Suprapubic skin (tissue), 4 donors: ENCODE measurements around the gene RPA1. TPM values are rescaled to one million over a fixed set of nuclear protein-coding genes. Genes with fewer than 3 reads are reported as not detected.
A peak's percentile ranks its signal among the peaks of the same experiment; 100 is the strongest.

Experiments used
- DNase-seq, 2 donors: peaks; one replicate each; pipeline ENCODE4 v3.0.0-alpha.2; 2019; ENCODE audit warnings: low spot score in 2 of 2
- H3K27ac ChIP-seq: fragments of 200-600 bp; sonication (generic); one replicate; pipeline ENCODE4 v1.5.1; 2019
- H3K27me3 ChIP-seq: fragments of 200-600 bp; sonication (generic); one replicate; pipeline ENCODE4 v1.5.1; 2019
- H3K36me3 ChIP-seq: fragments of 200-600 bp; sonication (generic); one replicate; pipeline ENCODE4 v1.5.1; 2019
- H3K4me1 ChIP-seq: fragments of 200-600 bp; sonication (generic); one replicate; pipeline ENCODE4 v1.5.1; 2019
- H3K4me3 ChIP-seq: fragments of 200-600 bp; sonication (generic); one replicate; pipeline ENCODE4 v1.5.1; 2019; ENCODE audit warnings: mild to moderate bottlenecking
- H3K9me3 ChIP-seq: fragments of 200-600 bp; sonication (generic); one replicate; pipeline ENCODE4 v1.5.1; 2019
- EP300 ChIP-seq: sonication (generic); formaldehyde crosslinking; IDR thresholded peaks from one replicate; pipeline ENCODE4 v1.6.1; 2017; ENCODE audit warnings: antibody characterized with exemption
- POLR2A ChIP-seq, 2 donors: fragments of 450-650 bp; IDR thresholded peaks; one replicate each; pipeline ENCODE4 v1.6.1; 2017; ENCODE audit warnings: antibody characterized with exemption in 2 of 2, mild to moderate bottlenecking in 2 of 2, moderate library complexity in 2 of 2
- POLR2AphosphoS5 ChIP-seq, 3 donors: sonication (generic); formaldehyde crosslinking; IDR thresholded peaks; one replicate each; pipeline ENCODE4 v1.6.1; 2017; ENCODE audit warnings: antibody characterized with exemption in 3 of 3
- WGBS: methylation state at CpG from one replicate; pipeline ENCODE4 v1.1.5; 2018; 5-methylcytosine and 5-hydroxymethylcytosine counted together
- total RNA-seq, 4 donors: library from RNA; depleted of rRNA; stranded (reverse); fragments of >200 nt; gene quantifications; one replicate each; pipeline ENCODE4 v1.1.0, GENCODE V29; 2016
- TF ChIP-seq, protein P1 (sequence below), 2 donors: fragments of 200-600 bp in 1 of 2; fragments of 450-650 bp in 1 of 2; sonication (generic) in 1 of 2; IDR thresholded peaks; one replicate each; pipeline ENCODE4 v1.5.1; 2016 to 2019; ENCODE audit warnings: antibody characterized with exemption in 2 of 2, mild to moderate bottlenecking in 1 of 2, moderate library complexity in 1 of 2

The RPA1 gene
- total RNA-seq, 4 donors from 2014 or later = 27.6 to 58.2 (median 36.7) TPM

DNA sequence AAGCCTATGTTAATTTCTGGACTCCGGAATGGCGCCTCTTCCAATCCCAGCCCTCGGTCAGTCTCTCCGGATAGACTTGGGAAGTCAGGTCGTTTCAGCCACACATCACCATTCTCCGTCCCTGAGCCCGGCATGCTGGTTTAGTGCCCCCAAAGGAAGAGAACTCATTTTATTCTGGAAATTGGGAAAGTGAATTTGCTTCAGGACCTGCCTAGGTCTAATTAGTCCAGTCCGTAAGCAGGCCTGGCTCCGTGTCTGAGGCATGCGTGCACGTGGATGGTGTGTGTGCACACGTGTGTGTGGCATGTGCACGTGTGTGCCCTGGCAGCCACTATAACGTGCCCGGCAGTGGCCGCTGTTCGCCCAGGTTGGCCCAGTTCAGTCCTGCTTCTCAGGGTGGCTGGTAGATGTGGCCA lies 77.4 kb downstream of the RPA1 start:
- peaks cover 31% of the 10 kb centered on the region for H3K27me3 ChIP-seq
- DNase-seq = no peak
- H3K9me3 ChIP-seq = no peaks in the 10 kb centered on the region
- WGBS = 62% methylated on average over 17 of the region's 17 CpGs
- peaks cover 18% of the 10 kb centered on the region for H3K4me1 ChIP-seq
- no peak for TF ChIP-seq POLR2AphosphoS5 (IDR thresholded peaks at IDR 0.05)
- TF ChIP-seq, protein P1, sequence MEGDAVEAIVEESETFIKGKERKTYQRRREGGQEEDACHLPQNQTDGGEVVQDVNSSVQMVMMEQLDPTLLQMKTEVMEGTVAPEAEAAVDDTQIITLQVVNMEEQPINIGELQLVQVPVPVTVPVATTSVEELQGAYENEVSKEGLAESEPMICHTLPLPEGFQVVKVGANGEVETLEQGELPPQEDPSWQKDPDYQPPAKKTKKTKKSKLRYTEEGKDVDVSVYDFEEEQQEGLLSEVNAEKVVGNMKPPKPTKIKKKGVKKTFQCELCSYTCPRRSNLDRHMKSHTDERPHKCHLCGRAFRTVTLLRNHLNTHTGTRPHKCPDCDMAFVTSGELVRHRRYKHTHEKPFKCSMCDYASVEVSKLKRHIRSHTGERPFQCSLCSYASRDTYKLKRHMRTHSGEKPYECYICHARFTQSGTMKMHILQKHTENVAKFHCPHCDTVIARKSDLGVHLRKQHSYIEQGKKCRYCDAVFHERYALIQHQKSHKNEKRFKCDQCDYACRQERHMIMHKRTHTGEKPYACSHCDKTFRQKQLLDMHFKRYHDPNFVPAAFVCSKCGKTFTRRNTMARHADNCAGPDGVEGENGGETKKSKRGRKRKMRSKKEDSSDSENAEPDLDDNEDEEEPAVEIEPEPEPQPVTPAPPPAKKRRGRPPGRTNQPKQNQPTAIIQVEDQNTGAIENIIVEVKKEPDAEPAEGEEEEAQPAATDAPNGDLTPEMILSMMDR (IDR thresholded peaks at IDR 0.05) = no peak
- no peak for TF ChIP-seq POLR2A (IDR thresholded peaks at IDR 0.05)
- no peak for TF ChIP-seq EP300
- H3K27ac ChIP-seq = no peak overlapping the region
- no peaks in the 10 kb centered on the region for H3K36me3 ChIP-seq
- H3K4me3 ChIP-seq = no peak overlapping the region

DNA sequence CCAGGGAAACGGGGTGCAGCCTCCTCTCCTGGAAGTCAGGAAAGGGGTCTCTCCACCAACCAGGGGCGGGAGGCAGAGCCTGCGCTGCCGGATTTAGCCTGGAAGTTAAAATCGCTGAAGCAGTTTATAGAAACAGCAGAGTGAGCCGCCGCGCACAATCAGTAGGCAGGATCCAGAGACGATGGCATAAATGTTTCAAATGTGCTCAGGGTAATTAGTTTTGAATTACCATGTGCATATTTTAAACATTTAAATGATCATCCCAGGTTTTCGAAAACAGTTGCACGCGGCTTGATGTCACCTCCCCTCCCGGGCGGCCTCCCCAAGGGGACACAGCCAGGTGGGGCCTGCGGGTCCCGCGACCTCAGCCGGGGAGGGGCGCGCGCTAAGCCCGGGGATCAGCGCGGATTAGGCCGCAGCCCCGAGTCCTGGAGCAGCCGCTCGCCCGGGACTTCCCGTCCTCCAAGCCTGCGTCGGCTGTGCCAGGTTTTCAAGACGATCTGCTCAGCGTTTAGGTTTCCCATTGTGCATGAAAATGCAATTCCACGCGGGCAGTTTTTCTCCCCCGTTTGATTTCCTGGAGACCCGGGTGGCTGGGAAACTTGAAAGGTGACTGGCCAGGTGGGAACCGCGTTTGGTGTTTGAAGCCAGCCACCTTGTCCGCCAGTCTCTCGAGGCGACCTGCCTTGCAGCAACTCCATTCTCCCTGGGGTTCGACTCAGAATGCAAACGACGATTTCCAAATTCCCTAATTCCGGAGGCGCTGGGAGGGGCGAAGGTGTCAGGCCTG lies 78.3 kb downstream of the RPA1 start:
- Histone ChIP-seq H3K36me3 (no peaks in the 10 kb centered on the region), H3K4me1 (peaks cover 18% of the 10 kb centered on the region), H3K27ac (no peak overlapping the region), H3K4me3 (peak overlapping the region; percentile 38), H3K9me3 (no peaks in the 10 kb centered on the region), H3K27me3 (peaks cover 39% of the 10 kb centered on the region)
- DNase-seq = no peak
- TF ChIP-seq, protein P1 (IDR thresholded peaks at IDR 0.05) = no peak
- TF ChIP-seq POLR2A (IDR thresholded peaks at IDR 0.05) = no peak
- WGBS = 7% methylated on average over 29 of the region's 49 CpGs

DNA sequence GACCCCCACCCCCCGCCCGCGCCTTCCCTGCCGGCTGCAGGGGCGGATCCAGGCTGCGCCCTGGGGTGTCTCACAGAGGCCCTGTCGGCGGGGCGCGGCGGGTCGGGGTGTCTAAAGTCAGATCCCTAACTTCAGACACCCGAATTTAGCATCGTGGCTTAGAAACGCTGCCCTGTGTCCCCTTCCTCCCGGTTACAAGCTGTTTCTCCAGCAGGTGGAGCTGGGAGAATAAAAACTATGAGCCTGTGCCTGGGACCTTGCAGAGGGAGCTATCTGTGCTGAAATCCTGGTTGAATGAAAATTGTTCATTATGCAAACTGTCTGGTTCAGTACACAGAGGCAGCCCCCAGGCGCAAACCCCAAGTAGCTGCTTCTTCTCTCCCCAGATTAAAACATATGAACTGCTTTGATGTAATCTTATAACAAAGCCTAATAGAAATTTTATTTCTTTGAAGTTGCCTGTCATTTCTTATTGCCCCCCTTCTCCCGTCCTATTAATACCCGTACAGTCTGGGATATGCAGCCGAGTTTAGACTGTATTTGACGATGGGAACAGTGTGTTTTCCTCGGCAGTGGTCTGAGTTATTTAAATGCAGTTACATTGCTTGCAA lies 79.0 kb downstream of the RPA1 start:
- H3K27me3 ChIP-seq = peaks cover 46% of the 10 kb centered on the region
- WGBS = 8% methylated on average over 14 of the region's 22 CpGs
- H3K9me3 ChIP-seq = no peaks in the 10 kb centered on the region
- no peaks in the 10 kb centered on the region for H3K36me3 ChIP-seq
- peaks cover 18% of the 10 kb centered on the region for H3K4me1 ChIP-seq
- TF ChIP-seq, protein P1 (IDR thresholded peaks at IDR 0.05) = peak; percentile 25 to 57
- no peak for TF ChIP-seq EP300
- TF ChIP-seq POLR2A (IDR thresholded peaks at IDR 0.05) = no peak
- no peak for TF ChIP-seq POLR2AphosphoS5 (IDR thresholded peaks at IDR 0.05)
- no peak overlapping the region for H3K27ac ChIP-seq
- peak overlapping the region; percentile 38 for H3K4me3 ChIP-seq
- DNase-seq = no peak

DNA sequence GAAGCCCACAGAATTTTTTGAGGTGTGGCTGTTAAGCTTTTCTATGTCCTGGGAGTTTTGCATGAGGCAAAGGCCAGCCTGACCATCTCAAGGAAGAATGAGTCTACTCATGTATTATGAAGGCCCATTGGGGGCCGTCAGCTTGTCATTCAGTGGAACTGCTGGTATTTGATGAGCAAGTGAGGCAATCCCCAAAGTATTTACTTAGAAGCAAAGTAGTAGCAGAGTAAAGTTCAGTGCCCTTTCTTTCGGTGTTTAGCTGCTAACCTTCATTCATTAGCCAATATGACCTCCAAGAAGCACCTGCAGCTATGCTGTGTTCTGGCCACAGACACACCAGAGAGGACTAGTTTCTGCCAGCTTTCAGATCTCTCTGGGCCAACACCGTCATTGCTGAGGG lies 80.2 kb downstream of the RPA1 start:
- TF ChIP-seq, protein P1 (IDR thresholded peaks at IDR 0.05) = no peak
- TF ChIP-seq EP300 (no peak), POLR2A (IDR thresholded peaks at IDR 0.05) (no peak), POLR2AphosphoS5 (IDR thresholded peaks at IDR 0.05) (no peak)
- H3K9me3 ChIP-seq = no peaks in the 10 kb centered on the region
- WGBS = 82% methylated on average over 3 of the region's 3 CpGs
- H3K4me1 ChIP-seq = peaks cover 18% of the 10 kb centered on the region
- peaks cover 51% of the 10 kb centered on the region for H3K27me3 ChIP-seq
- no peak overlapping the region for H3K4me3 ChIP-seq
- DNase-seq = no peak
- H3K36me3 ChIP-seq = no peaks in the 10 kb centered on the region
- H3K27ac ChIP-seq = no peak overlapping the region

DNA sequence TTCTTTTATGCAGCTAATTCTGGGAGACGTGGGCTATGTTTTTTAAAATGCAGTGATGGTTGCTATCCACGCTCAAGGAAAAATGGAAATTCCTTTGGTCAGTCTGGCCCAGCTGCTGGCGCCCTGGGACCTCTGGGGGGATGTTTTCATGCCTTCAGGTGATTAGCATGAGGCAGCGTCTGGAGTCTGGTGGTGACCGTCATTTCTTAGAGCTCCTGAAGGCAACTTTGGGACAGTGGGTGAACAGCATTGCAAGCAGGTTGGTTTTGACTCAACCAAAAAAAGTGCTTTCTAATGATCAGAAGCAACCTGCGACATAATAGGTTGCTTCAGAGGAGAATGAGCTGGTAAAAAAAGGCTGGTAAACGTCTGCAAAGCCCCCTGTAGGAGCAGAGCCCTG lies 82.3 kb downstream of the RPA1 start:
- H3K27me3 ChIP-seq = peaks cover 38% of the 10 kb centered on the region
- no peak for DNase-seq
- no peak overlapping the region for H3K27ac ChIP-seq
- H3K4me3 ChIP-seq = no peak overlapping the region
- no peaks in the 10 kb centered on the region for H3K36me3 ChIP-seq
- H3K4me1 ChIP-seq = peaks cover 18% of the 10 kb centered on the region
- H3K9me3 ChIP-seq = no peaks in the 10 kb centered on the region
- TF ChIP-seq EP300 (no peak), POLR2A (IDR thresholded peaks at IDR 0.05) (no peak), POLR2AphosphoS5 (IDR thresholded peaks at IDR 0.05) (no peak)
- TF ChIP-seq, protein P1 (IDR thresholded peaks at IDR 0.05) = no peak
- 57% methylated on average over 7 of the region's 7 CpGs for WGBS
